HG03060 (cell line): ENCODE data around the gene RASD1.

Source experiments
- ATAC-seq: cut with Tn5 transposase; IDR thresholded peaks from one replicate; pipeline ENCODE4 v1.9.1; 2021; ENCODE audit warnings: low read depth, moderate number of reproducible peaks; ENCODE audit not compliant: unreplicated experiment

Gene RASD1, protein sequence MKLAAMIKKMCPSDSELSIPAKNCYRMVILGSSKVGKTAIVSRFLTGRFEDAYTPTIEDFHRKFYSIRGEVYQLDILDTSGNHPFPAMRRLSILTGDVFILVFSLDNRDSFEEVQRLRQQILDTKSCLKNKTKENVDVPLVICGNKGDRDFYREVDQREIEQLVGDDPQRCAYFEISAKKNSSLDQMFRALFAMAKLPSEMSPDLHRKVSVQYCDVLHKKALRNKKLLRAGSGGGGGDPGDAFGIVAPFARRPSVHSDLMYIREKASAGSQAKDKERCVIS

GRCh38 chr17:17496189-17497064 is at the start of gene RASD1:
Gene RASD1, minus strand, starts transcription at chr17:17496395. Its CDS starts 214 bp downstream, at chr17:17496181.
- ATAC-seq: no peak

DNA sequence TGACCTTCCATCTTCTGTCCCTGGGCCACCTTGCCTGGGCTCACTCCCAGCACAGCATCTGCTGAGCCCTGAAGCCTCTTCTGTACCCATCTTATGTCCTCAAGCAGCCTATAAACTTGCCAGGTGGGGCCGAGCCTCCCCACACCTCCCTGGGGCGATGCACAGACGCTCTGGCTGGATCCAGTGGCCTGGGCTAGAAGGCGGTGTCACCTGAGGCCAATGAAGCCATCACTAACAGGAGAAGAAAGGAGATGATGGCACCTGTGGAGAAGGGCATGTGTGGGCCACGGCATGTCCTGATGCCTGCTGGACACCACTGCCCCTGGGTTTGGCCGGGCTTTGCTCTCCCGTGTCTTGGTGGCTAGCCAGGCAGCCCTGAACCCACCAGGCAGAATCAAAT is 49.8 kb upstream of the RASD1 start:
- ATAC-seq: no peak

DNA sequence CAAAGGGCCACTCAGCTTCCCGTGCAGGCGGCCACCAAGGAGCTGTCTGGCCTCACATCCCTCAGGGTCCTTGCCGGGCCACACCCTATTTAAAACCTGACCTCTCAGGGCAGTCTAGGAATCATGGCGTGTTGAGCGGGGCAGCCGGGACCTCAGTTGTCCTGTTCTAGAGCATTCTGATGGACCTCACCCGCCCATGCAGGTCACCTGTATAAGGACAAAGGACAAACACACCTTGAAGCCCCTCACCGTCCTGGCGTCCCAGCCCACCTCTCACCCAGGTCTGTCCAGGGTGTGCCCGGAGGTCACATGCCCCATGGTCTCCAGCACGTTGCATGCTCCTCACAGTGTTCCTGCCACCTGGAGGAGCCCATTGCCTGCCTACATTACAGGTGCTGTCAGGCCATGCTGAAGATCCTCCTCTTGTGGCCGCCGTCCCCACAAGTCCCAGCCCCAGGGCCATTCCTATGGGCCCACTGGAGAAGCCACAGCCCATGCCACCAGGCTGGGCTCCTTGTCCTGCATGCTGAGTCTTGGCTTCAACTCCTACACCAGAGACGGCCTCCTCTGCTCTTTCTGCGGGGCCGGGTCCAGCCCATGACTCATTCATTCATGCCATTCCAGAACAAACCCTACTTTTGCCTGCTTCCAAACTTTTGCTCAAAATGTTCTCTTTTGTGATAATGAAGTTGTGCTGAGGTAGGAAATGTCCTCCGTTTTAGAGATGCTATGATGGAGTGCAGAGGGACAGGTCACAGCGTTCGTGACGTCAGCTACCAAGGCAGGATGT is 49.0 kb upstream of the RASD1 start:
- no peak for ATAC-seq

GRCh38 chr17:17542906-17543635 is 46.9 kb upstream of the RASD1 start:
- no peak for ATAC-seq

GRCh38 chr17:17541640-17542001 is 45.4 kb upstream of the RASD1 start:
- no peak for ATAC-seq

GRCh38 chr17:17540935-17541639 is 44.9 kb upstream of the RASD1 start:
- ATAC-seq: no peak

DNA sequence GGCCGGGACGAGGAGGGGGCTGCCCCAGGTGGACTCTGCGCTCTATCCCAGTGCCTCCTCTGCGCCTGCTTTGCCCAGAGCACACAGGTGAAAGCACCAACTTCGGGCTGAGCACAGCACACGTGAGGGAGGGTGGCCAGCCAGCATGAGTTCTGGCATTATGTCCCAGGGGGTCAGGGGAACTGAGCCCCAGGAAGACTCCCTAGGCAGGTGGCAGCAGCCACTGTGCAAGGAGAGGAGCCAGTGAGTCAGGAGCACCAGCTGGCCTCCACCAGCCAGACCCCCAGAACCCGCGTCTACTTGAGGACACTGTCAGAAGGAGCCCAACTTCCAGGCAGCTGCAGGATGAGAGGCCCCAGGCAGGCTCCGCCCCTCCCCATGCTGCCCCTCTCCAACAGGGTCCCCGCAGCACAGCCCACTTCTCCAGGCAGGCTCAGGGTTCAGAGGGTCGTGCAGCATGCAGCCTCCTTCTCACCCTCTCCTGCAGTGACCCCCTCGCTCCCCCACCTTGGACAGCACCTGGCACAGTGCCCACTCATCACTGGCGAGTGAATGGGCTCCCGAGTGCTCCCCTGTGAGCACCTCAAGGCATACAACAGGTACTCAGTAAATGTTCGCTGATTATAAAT is 44.2 kb upstream of the RASD1 start:
- no peak for ATAC-seq

- no peak for ATAC-seq
Measured at GRCh38 chr17:17539591-17539990, 43.4 kb upstream of the RASD1 start.

GRCh38 chr17:17538417-17539391 is 42.5 kb upstream of the RASD1 start:
- ATAC-seq: no peak

DNA sequence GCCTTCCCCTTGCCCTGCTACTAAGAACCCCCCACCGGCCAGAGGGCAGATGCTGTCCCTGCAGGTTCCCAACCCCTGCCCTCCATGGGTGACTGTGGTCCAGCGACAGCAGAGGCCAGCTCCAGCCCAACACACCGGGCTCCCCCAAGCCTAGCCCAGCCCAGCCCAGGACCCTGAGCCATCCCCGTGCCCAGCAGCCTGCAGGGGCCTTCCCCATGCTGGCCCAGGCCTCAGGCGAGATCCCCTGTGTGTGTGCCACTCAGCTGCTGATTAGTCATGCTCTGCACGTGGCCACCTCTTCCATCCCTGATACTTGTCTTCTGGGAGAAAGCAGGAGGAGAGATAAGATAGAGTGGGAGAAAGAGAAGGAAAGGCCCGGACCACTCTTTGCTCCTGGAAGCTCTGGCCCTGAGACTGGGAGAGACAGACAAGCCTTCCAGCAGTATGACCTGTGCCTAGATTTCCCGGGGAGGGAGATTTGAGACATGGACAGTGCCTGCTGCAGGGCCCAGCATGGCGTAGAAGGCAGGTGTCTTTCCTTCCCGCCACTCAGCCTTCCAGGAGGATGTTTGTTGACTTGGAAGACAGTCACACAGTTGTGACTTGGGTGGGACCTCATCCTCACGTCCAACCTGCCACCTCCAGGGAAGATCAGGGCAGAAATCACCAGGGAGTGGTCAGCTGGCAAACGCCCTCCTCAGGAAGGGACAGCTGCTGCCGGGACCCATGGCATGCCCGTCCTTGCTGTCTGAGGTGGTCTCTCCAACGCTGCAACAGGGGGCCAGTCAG is 41.3 kb upstream of the RASD1 start:
- ATAC-seq: no peak

GRCh38 chr17:17536702-17537101 is 40.5 kb upstream of the RASD1 start:
- no peak for ATAC-seq

- ATAC-seq: no peak
Measured at GRCh38 chr17:17535957-17536356, 39.8 kb upstream of the RASD1 start.

DNA sequence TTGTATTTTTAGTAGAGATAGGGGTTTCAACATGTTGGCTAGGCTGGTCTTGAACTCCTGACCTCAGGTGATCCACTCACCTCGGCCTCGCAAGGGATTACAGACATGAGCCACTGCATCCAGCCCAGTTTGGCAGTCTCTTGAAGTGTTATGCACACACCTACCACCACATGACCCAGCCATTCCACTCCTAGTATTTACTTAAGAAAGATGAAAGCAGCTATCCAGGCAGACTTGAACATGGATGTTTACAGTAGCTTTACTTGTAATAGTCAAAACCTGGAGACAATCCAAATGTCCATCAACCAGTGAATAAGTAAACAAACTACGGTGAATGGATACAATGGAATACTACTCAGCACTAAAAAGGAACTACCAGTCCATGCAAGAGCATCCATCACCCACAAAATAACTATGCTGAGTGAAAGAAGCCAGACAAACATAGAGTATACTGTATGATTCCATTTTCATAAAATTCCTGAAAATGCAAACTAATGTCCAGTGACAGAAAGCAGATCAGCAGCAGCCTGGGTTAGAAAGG is 37.8 kb upstream of the RASD1 start:
- ATAC-seq: no peak

GRCh38 chr17:17532991-17533390 is 36.8 kb upstream of the RASD1 start:
- no peak for ATAC-seq

GRCh38 chr17:17531156-17531555 is 35.0 kb upstream of the RASD1 start:
- no peak for ATAC-seq

GRCh38 chr17:17528696-17529652 is 32.8 kb upstream of the RASD1 start:
- ATAC-seq: no peak
